ENCODE data around the gene GIT1.
A peak's percentile ranks its signal among the peaks of the same experiment; 100 is the strongest.
"Not testable (repeated sequence)": the region's sequence is repeated elsewhere in the genome, so short reads cannot be mapped to it uniquely, and the experiment has no call there.

GIT1 gene

GRCh38 chr17:29566473-29567303 lies 22.8 kb downstream of the GIT1 start, which contains the start of gene ABHD15:
TSS of gene ABHD15 (minus strand) at chr17:29567037. CDS start at chr17:29566966, 71 bp downstream.
- DNase-seq: peak; percentile 79

GRCh38 chr17:29565643-29566472 lies 23.6 kb downstream of the GIT1 start:
- peak; percentile 85 for DNase-seq

GRCh38 chr17:29563816-29564215 lies 25.6 kb downstream of the GIT1 start:
- peak; percentile 24 for DNase-seq

GRCh38 chr17:29562615-29563014 lies 26.8 kb downstream of the GIT1 start:
- no peak for DNase-seq

GRCh38 chr17:29561554-29562517 lies 27.6 kb downstream of the GIT1 start:
- DNase-seq: no peak

- DNase-seq: no peak
Measured at GRCh38 chr17:29560316-29560715, 29.1 kb downstream of the GIT1 start.

- DNase-seq: peak; percentile 7
Measured at GRCh38 chr17:29559640-29560039, 29.8 kb downstream of the GIT1 start.

- DNase-seq: not testable (repeated sequence)
Measured at GRCh38 chr17:29558139-29558538, 31.3 kb downstream of the GIT1 start.

GRCh38 chr17:29557739-29558116 lies 31.7 kb downstream of the GIT1 start:
- DNase-seq: no peak

- no peak for DNase-seq
Measured at GRCh38 chr17:29557085-29557738, 32.2 kb downstream of the GIT1 start.

- DNase-seq: no peak
Measured at GRCh38 chr17:29555840-29556239, 33.6 kb downstream of the GIT1 start.

GRCh38 chr17:29549177-29549923 lies 40.1 kb downstream of the GIT1 start:
- DNase-seq: no peak

GRCh38 chr17:29546830-29547229 lies 42.6 kb downstream of the GIT1 start:
- no peak for DNase-seq

- DNase-seq: no peak
Measured at GRCh38 chr17:29546085-29546484, 43.4 kb downstream of the GIT1 start.

GRCh38 chr17:29544066-29544465 lies 45.4 kb downstream of the GIT1 start:
- no peak for DNase-seq

- no peak for DNase-seq
Measured at GRCh38 chr17:29533976-29534375, 55.5 kb downstream of the GIT1 start.

GRCh38 chr17:29526322-29526721 lies 63.1 kb downstream of the GIT1 start:
- no peak for DNase-seq

- DNase-seq: no peak
Measured at GRCh38 chr17:29524692-29525091, 64.8 kb downstream of the GIT1 start.

Measured in NCI-H146 (cell line).